SK-N-SH treated with all-trans-retinoic acid at 6 μM for 48 hours (cell line): ENCODE measurements around the gene PLA2G2A.

ENCODE experiments used
- ATAC-seq: fragments of 200-7000 bp; cut with Tn5 transposase; 3 replicates; pipeline ENCODE4 v1.9.1; 2020; ENCODE audit warnings: mild to moderate bottlenecking, moderate library complexity
- ARNTL ChIP-seq: fragments of 450-650 bp; formaldehyde crosslinking; IDR thresholded peaks from 2 replicates; pipeline ENCODE4 v1.5.0; 2020; ENCODE audit warnings: low read depth, mild to moderate bottlenecking, moderate library complexity, borderline replicate concordance
- BACH2 ChIP-seq: fragments of 250-450 bp; sonication (Bioruptor Pico); IDR thresholded peaks from 2 replicates; pipeline ENCODE4 v1.9.0; 2021; ENCODE audit warnings: mild to moderate bottlenecking, borderline replicate concordance
- CREB5 ChIP-seq: fragments of 250-450 bp; sonication (Bioruptor Pico); IDR thresholded peaks from 2 replicates; pipeline ENCODE4 v1.5.1; 2020; ENCODE audit warnings: low read depth, mild to moderate bottlenecking, moderate library complexity
- CSDC2 ChIP-seq: fragments of 250-450 bp; sonication (Bioruptor Pico); IDR thresholded peaks from 2 replicates; pipeline ENCODE4 v1.5.0; 2020; ENCODE audit warnings: mild to moderate bottlenecking, moderate library complexity
- CSRNP3 ChIP-seq: fragments of 250-450 bp; sonication (Bioruptor Pico); IDR thresholded peaks from 2 replicates; pipeline ENCODE4 v1.5.1; 2021; ENCODE audit warnings: mild to moderate bottlenecking, moderate library complexity
- ESRRG ChIP-seq: fragments of 250-450 bp; sonication (Bioruptor Pico); IDR thresholded peaks from 2 replicates; pipeline ENCODE4 v1.6.1; 2021; ENCODE audit warnings: mild to moderate bottlenecking
- ISL1 ChIP-seq: fragments of 250-450 bp; sonication (Bioruptor Pico); IDR thresholded peaks from 2 replicates; pipeline ENCODE4 v2.1.2; 2022; ENCODE audit warnings: mild to moderate bottlenecking, moderate library complexity
- PATZ1 ChIP-seq: fragments of 250-450 bp; sonication (Bioruptor Pico); IDR thresholded peaks from 2 replicates; pipeline ENCODE4 v1.8.0; 2020; ENCODE audit warnings: mild to moderate bottlenecking, moderate library complexity, borderline replicate concordance
- PPARA ChIP-seq: fragments of 250-450 bp; sonication (Bioruptor Pico); IDR thresholded peaks from 2 replicates; pipeline ENCODE4 v1.5.0; 2020; ENCODE audit warnings: mild to moderate bottlenecking, borderline replicate concordance
- RARB ChIP-seq: fragments of 250-450 bp; sonication (Bioruptor Pico); IDR thresholded peaks from 2 replicates; pipeline ENCODE4 v1.8.0; 2021; ENCODE audit warnings: mild to moderate bottlenecking, moderate library complexity
- SNAI2 ChIP-seq: fragments of 250-450 bp; sonication (Bioruptor Pico); IDR thresholded peaks from 2 replicates; pipeline ENCODE4 v1.5.0; 2020; ENCODE audit warnings: mild to moderate bottlenecking, moderate library complexity
- TCF4 ChIP-seq: fragments of 250-450 bp; sonication (Bioruptor Pico); IDR thresholded peaks from 2 replicates; pipeline ENCODE4 v1.8.0; 2021; ENCODE audit warnings: mild to moderate bottlenecking, moderate library complexity, borderline replicate concordance
- TOX ChIP-seq: fragments of 250-450 bp; sonication (Bioruptor Pico); IDR thresholded peaks from 2 replicates; pipeline ENCODE4 v1.8.0; 2021; ENCODE audit warnings: mild to moderate bottlenecking, moderate library complexity, borderline replicate concordance
- TSHZ2 ChIP-seq: fragments of 250-450 bp; sonication (Bioruptor Pico); IDR thresholded peaks from 2 replicates; pipeline ENCODE4 v1.5.0; 2020; ENCODE audit warnings: mild to moderate bottlenecking, moderate library complexity
- ZC3H10 ChIP-seq: fragments of 250-450 bp; sonication (Bioruptor Pico); IDR thresholded peaks from 2 replicates; pipeline ENCODE4 v1.5.1; 2021; ENCODE audit warnings: mild to moderate bottlenecking, moderate library complexity
- ZFP30 ChIP-seq: fragments of 450-650 bp; formaldehyde crosslinking; IDR thresholded peaks from 2 replicates; pipeline ENCODE4 v1.5.0; 2022; ENCODE audit warnings: mild to moderate bottlenecking, moderate library complexity
- ZNF565 ChIP-seq: fragments of 450-650 bp; formaldehyde crosslinking; conservative IDR thresholded peaks from 2 replicates; pipeline ENCODE4 v1.5.0; 2020; ENCODE audit warnings: low read depth, mild to moderate bottlenecking, moderate library complexity
- ZNF70 ChIP-seq: fragments of 450-650 bp; formaldehyde crosslinking; IDR thresholded peaks from 2 replicates; pipeline ENCODE4 v1.5.0; 2020; ENCODE audit warnings: mild to moderate bottlenecking, moderate library complexity
- ZNF8 ChIP-seq: fragments of 450-650 bp; formaldehyde crosslinking; IDR thresholded peaks from 2 replicates; pipeline ENCODE4 v1.5.0; 2020; ENCODE audit warnings: mild to moderate bottlenecking, moderate library complexity
- TF ChIP-seq, protein P1 (sequence below): fragments of 250-450 bp; sonication (Bioruptor Pico); IDR thresholded peaks from 2 replicates; pipeline ENCODE4 v1.8.0; 2021; ENCODE audit warnings: low read depth, mild to moderate bottlenecking, moderate library complexity, borderline replicate concordance

Gene PLA2G2A

GRCh38 chr1:19945914-19946313, 33.5 kb downstream of the PLA2G2A start:
- TF ChIP-seq ZNF70 (CRISPR knock-in tag) (no peak), SNAI2 (CRISPR knock-in tag) (no peak), CSDC2 (CRISPR knock-in tag) (no peak), PPARA (CRISPR knock-in tag) (no peak), TOX (CRISPR knock-in tag) (no peak), TCF4 (CRISPR knock-in tag) (no peak), ZNF8 (no peak)
- TF ChIP-seq, protein P1, sequence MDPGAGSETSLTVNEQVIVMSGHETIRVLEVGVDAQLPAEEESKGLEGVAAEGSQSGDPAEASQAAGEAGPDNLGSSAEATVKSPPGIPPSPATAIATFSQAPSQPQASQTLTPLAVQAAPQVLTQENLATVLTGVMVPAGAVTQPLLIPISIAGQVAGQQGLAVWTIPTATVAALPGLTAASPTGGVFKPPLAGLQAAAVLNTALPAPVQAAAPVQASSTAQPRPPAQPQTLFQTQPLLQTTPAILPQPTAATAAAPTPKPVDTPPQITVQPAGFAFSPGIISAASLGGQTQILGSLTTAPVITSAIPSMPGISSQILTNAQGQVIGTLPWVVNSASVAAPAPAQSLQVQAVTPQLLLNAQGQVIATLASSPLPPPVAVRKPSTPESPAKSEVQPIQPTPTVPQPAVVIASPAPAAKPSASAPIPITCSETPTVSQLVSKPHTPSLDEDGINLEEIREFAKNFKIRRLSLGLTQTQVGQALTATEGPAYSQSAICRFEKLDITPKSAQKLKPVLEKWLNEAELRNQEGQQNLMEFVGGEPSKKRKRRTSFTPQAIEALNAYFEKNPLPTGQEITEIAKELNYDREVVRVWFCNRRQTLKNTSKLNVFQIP (CRISPR knock-in tag) = no peak
- no peak for ATAC-seq

DNA sequence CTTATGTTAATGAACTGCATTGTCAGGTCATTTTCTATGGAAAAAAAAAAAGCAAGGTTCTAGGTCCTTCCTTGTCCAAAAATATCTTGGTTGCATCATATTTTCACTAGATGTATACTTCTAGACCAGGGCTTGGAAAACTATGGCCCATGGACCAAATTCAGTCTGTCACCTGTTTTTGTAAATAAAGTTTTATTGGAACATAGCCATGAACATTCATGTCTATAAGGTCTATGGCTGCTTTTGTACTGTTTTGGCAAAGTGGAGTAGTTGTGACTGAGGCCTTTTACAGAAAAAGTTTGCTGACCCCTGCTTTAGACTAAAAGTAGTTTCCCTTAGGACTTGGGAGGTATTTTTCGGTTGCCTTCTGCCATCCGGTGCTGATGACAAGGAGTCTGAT, 36.8 kb downstream of the PLA2G2A start:
- TF ChIP-seq TOX (CRISPR knock-in tag) (no peak), ISL1 (CRISPR knock-in tag) (no peak), TSHZ2 (CRISPR knock-in tag) (no peak), BACH2 (CRISPR knock-in tag) (no peak), SNAI2 (CRISPR knock-in tag) (no peak), ZNF70 (CRISPR knock-in tag) (no peak)
- TF ChIP-seq, all 23 proteins: peak for 0
- ATAC-seq = no peak

GRCh38 chr1:19942088-19942487, 37.3 kb downstream of the PLA2G2A start:
- TF ChIP-seq PPARA (CRISPR knock-in tag) (no peak), TSHZ2 (CRISPR knock-in tag) (no peak), ZC3H10 (CRISPR knock-in tag) (no peak), ZNF565 (no peak), ZNF8 (no peak), CREB5 (CRISPR knock-in tag) (no peak), ESRRG (CRISPR knock-in tag) (no peak), ISL1 (CRISPR knock-in tag) (no peak), ZNF70 (CRISPR knock-in tag) (no peak), SNAI2 (CRISPR knock-in tag) (no peak), RARB (CRISPR knock-in tag) (no peak)
- ATAC-seq = no peak

GRCh38 chr1:19941206-19941568, 38.2 kb downstream of the PLA2G2A start:
- no peak for TF ChIP-seq ZFP30 (CRISPR knock-in tag)
- no peak for TF ChIP-seq CSDC2 (CRISPR knock-in tag)
- TF ChIP-seq SNAI2 (CRISPR knock-in tag) = no peak
- no peak for TF ChIP-seq ZNF70 (CRISPR knock-in tag)
- no peak for TF ChIP-seq RARB (CRISPR knock-in tag)
- TF ChIP-seq ISL1 (CRISPR knock-in tag) = no peak
- TF ChIP-seq ZC3H10 (CRISPR knock-in tag) = no peak
- TF ChIP-seq PATZ1 (CRISPR knock-in tag) = no peak
- TF ChIP-seq TOX (CRISPR knock-in tag) = no peak
- no peak for TF ChIP-seq ARNTL (CRISPR knock-in tag)
- TF ChIP-seq, protein P1 (CRISPR knock-in tag) = no peak
- TF ChIP-seq CSRNP3 = no peak
- no peak for ATAC-seq
